ENCODE measurements around the gene MYLK2.

The MYLK2 gene

DNA sequence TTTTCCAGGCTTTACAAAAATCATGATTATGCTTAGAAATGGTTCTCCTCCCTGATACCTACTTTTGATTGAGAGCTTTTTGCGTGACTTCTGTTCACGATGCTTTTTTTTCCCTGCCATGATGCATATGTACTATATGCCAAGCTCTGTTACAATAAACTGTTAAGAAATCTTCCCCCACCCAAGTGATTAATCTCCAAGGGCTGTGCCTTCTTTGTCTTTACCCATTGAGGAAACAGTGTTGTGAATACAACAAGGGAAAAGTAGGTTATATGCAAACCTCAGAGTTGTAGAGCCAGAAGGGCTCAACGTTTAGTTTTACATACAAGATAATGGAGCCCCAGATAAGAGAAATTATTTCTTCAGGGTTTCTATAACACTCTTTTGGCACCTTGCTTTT is 34.1 kb upstream of the MYLK2 start:
- no peak overlapping the region for H3K27ac ChIP-seq
- TF ChIP-seq, protein P1, sequence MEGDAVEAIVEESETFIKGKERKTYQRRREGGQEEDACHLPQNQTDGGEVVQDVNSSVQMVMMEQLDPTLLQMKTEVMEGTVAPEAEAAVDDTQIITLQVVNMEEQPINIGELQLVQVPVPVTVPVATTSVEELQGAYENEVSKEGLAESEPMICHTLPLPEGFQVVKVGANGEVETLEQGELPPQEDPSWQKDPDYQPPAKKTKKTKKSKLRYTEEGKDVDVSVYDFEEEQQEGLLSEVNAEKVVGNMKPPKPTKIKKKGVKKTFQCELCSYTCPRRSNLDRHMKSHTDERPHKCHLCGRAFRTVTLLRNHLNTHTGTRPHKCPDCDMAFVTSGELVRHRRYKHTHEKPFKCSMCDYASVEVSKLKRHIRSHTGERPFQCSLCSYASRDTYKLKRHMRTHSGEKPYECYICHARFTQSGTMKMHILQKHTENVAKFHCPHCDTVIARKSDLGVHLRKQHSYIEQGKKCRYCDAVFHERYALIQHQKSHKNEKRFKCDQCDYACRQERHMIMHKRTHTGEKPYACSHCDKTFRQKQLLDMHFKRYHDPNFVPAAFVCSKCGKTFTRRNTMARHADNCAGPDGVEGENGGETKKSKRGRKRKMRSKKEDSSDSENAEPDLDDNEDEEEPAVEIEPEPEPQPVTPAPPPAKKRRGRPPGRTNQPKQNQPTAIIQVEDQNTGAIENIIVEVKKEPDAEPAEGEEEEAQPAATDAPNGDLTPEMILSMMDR (conservative IDR thresholded peaks at IDR 0.05), result no peak
- TF ChIP-seq ZFX (IDR thresholded peaks at IDR 0.05), result no peak

DNA sequence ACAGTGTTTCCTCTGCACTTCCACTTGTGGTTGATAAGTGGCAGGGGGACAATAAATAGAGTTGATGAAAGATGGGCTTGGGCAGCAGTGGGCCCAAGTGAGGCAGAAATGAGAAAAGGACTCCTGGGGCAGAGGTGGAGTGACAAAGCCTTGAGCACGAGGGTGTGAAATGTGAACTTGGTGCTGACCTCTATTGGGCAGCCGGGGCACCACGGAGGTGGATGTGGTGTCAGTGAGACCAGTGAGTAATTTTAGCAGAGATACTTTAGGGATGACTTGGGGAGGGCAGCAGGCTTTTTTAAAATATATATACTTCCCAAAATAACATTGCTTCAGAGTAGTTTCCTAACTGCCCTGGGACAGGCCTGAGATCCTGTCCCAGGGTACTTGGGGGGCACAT is 30.6 kb upstream of the MYLK2 start:
- H3K27ac ChIP-seq, result no peak overlapping the region
- no peak for TF ChIP-seq ZFX (IDR thresholded peaks at IDR 0.05)

DNA sequence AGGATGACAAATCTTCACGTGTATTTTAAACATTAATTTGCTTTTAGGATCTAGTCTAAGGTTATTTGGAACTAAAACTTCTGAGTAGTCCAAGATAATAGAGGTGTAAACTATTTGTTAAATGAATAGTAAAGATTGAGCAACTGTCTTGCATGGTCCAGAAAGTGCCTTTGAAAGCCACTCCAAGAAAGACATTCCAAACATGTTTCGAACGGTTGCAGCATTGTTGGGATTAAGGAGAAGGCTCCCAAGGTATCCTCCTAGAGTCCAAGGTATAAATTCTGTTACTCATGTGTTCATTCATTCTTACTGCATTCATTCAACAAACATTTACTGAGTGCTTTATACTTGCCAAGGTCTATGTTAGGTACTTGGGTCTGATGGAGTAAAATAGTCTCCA is 28.8 kb upstream of the MYLK2 start:
- no peak overlapping the region for H3K27ac ChIP-seq
- TF ChIP-seq, protein P1 (conservative IDR thresholded peaks at IDR 0.05), result no peak
- TF ChIP-seq ZFX (IDR thresholded peaks at IDR 0.05), result no peak

DNA sequence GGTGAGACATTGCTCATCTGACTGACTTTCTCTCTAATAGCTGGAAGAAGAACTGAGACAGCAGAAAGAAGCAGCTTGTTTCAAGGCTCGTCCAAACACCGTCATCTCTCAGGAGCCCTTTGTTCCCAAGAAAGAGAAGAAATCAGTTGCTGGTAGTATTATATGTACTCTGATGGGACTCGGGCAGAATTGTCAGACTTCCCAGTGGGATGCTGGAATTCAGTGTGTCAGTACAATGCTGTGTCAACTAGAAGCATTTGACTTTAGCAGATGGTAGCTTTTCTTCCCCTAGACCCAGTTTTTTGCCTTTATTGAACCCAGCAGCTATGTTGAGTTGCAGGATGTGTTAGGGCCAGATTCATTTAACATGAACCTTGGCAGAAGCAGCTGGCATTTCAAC is 21.8 kb upstream of the MYLK2 start:
- H3K27ac ChIP-seq, result no peak overlapping the region
- TF ChIP-seq, protein P1 (conservative IDR thresholded peaks at IDR 0.05), result no peak
- TF ChIP-seq ZFX (IDR thresholded peaks at IDR 0.05), result no peak

DNA sequence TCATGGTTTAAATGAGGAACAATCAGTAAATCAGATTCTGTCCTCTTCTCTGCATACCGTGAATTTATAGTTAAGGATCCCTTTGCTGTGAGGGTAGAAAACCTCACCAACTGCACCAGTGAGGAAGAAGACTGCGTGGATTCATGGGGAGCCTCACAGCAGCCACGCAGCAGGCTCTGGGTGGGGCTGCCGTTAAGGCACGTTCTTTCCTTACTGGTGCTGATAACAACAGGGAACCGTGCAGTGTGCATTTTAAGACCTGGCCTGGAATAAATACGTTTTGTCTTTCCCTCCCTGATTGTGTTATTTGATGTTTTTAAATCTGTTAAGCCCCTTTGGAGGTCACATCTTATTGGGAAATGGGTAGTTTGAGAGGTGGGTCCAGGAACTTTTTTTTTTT is 17.6 kb upstream of the MYLK2 start:
- no peak overlapping the region for H3K27ac ChIP-seq
- TF ChIP-seq, protein P1 (conservative IDR thresholded peaks at IDR 0.05), result no peak
- TF ChIP-seq ZFX (IDR thresholded peaks at IDR 0.05), result no peak

DNA sequence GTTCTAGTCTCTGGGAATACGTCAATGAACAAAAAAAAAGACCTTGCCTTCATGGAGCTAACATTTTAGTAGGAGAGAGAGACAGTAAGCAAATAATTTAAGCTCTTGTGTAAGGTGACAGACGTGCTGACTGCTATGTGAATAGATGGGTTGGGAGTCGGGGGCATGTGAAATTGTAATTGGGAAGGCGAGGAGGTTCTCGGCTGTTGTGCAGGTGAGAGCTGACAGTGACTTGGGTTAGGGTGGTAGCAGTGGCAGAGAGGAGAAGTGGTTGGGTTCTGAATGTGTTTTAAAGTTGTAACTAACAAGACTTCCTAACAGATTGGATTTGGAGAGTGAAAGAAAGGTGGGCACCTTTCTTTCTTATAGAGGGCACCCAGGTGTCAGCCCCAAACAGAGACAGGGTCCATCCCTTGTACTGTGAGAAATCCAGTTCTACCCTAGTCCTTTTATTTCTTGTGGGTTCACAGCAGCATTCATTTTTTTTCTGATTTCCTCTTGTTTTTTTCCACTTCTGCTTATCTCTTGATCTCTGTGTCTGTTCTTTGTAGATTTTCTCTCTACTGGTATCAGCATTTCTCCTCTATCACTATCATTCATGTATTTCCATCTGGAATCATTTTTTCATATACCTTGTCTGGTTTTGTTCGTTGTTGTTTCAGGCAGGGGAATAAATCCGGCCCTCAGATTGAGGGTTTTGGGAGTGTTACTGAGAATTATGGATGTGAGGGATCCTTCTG is 15.4 kb upstream of the MYLK2 start:
- H3K27ac ChIP-seq, result no peak overlapping the region
- no peak for TF ChIP-seq ZFX (IDR thresholded peaks at IDR 0.05)
- TF ChIP-seq, protein P1 (conservative IDR thresholded peaks at IDR 0.05), result no peak

DNA sequence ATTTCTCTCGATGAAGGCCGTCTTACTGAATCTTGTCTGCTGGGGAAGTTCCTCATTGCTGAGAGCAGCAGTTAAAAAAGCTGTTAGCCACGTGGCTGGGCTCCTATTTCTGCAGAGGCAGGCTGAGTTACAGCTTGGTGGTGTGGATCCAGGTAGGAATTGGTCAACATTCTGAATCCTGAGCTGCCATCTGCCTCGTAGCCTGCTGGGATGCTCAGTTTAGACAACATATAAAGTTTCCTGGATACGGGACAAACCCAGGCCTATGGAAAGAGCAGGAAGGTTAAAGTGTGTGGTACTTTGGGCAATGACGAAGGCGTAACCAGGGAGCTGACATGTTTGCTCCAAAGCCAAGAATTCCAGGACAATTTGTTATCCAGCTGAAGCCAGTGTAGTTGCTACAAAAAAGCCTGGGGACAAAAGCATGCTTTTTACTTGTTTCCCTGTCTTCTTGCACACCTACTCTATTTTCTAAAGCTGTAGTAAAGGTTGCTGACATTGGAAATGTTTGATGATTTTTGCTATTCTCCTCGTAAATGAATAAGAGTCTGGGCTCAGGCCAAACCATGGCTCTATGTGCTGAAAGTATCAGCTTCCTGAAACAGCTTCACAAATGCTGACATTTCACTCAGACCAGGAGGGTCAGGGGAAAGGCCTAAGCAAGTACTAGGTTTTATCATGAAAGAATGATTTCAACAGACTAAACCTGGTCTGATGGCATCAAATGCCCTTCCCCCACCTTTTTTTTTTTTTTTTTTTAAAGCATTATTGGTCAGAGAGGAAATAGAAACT is 12.4 kb upstream of the MYLK2 start:
- TF ChIP-seq, protein P1 (conservative IDR thresholded peaks at IDR 0.05), result no peak
- no peak for TF ChIP-seq ZFX (IDR thresholded peaks at IDR 0.05)
- no peak overlapping the region for H3K27ac ChIP-seq
